HG02642 (cell line): ENCODE measurements around the gene THG1L.
A peak's percentile ranks its signal among the peaks of the same experiment; 100 is the strongest.
"Not testable (repeated sequence)": the region's sequence is repeated elsewhere in the genome, so short reads cannot be mapped to it uniquely, and the experiment has no call there.

ENCODE experiments used
- ATAC-seq: cut with Tn5 transposase; IDR thresholded peaks from one replicate; pipeline ENCODE4 v1.9.1; 2021; ENCODE audit warnings: mild to moderate bottlenecking; ENCODE audit not compliant: unreplicated experiment, poor library complexity

Gene THG1L

DNA sequence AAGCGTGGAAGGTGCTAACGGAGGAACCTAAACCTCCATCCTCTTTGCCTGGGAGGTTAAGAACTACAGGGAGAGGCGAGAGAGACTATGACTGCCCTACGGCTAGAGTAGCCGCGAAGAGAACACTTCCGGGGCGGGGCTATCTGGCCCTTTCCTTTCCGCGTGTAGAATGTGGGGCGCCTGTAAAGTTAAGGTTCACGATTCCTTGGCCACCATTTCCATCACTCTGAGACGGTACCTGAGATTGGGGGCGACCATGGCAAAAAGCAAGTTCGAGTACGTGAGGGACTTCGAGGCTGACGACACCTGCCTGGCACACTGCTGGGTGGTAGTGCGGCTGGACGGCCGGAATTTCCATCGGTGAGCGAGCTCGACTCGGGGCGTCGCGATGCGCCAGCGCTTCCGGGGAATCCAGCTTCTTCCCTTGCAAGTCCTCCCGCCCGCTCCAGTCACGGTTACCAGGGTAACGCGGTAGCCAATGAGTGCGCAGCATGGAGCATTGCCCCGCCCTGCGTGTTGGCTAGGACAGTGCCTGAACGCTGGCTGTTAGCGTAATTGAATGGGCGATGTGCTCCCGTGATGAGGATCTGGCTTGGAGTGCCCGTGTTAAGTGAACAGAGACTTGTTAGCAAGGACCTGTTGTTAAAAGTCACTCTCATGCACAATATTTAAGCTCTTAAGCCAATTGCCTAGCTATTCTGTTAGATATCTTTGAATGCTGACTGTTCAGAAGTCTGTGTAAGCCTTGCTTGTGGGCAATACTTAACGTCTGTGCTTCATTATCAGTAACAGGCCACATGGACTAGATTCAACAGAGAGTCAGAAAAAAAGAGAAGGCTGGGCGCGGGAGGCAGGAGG lies at the start of gene THG1L:
Gene THG1L, plus strand, starts transcription at position 149 of the 858 bp plus-strand sequence. Its CDS starts 21 bp downstream, at position 170.
- ATAC-seq, result peak; percentile 97

GRCh38 chr5:157682257-157682656 lies 49.0 kb upstream of the THG1L start:
- ATAC-seq, result no peak

DNA sequence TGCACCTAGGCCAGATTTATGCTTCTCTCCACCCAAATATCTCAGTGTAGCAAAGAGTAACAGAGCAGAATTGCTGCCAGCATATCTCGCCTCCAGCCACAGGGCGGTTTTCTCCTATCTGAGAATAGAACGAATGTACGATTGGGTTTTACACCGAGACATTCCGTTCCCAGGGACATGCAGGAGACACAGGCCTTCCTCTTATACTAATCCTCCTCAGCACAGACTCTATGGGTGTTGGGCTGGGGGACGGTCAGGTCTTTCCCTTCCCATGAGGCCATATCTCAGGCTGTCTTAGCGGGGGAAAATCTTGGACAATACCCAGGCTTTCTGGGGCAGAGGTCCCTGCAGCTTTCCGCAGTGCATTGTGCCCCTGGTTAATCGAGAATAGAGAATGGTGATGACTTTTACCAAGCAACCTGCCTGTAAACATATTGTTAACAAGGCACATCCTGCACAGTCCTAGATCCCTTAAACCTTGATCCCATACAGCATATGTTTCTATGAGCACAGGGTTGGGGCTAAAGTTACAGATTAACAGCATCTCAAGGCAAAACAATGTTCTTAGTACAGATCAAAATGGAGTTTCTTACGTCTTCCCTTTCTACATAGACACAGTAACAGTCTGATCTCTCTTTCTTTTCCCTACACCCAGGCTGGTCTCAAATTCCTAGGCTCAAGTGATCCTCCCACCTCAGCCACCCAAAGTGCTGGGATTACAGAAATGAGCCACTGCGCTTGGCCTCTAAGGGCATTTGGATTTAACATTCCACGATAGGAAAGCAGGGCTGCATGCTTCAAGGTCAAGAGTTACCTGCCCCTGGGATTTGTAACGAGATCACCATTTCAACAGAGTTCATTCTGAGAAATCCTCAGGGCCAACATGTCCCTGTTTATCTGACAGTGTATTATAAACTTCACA lies 44.7 kb upstream of the THG1L start:
- not testable (repeated sequence) for ATAC-seq

DNA sequence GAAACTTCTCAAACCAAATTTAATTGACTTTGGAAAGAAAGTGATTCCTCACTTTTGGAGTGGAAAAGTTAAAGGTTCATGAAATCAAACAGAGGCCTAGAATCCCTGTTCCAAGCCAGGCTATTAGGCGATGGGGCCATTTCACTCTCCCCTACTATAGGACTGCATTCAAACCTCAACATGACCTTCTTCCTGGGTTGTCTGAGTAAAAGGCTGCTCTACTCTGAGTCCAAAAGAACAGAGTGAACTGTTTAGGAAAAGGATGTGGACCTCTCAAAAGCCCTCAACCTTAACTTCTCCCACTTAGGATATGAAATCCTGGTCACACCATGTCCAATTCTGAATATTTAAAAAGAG lies 44.0 kb upstream of the THG1L start:
- ATAC-seq, result no peak

DNA sequence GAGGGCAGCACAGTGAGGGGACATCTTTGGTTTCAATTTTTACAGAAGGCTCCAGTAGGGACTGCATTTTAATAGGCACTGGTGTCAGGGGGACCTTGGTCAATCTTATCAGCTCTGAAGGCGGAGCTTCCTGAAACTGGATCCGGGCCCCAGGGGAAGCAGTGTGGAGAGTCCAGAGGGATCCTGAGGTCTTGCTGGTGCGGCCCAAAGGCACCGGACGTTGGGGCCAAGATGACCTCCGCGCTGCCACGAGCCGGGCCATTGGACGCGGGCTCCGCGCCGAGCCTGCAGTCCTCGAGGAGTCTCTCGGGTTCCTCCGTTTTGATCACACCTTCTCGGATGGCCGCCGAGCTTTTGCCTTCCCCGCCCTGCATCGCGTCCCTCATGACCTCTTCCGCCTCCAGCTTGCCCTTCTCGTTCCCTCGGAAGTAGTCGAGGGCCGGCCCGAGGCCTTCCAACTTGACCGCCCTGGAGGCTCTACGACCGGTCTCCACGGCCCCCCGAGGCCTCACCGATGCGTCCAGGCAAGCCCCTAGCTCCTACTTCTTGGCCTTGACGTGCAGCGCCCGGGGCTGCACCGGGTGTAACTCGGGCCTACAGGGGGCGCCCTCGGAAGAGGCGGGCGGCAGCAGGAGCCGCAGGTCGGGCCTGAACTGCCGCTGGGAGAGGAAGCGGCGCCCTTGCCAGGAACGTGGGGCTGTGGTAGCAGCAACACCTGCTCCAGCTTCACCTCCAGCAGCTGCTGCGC lies 41.1 kb upstream of the THG1L start:
- no peak for ATAC-seq

DNA sequence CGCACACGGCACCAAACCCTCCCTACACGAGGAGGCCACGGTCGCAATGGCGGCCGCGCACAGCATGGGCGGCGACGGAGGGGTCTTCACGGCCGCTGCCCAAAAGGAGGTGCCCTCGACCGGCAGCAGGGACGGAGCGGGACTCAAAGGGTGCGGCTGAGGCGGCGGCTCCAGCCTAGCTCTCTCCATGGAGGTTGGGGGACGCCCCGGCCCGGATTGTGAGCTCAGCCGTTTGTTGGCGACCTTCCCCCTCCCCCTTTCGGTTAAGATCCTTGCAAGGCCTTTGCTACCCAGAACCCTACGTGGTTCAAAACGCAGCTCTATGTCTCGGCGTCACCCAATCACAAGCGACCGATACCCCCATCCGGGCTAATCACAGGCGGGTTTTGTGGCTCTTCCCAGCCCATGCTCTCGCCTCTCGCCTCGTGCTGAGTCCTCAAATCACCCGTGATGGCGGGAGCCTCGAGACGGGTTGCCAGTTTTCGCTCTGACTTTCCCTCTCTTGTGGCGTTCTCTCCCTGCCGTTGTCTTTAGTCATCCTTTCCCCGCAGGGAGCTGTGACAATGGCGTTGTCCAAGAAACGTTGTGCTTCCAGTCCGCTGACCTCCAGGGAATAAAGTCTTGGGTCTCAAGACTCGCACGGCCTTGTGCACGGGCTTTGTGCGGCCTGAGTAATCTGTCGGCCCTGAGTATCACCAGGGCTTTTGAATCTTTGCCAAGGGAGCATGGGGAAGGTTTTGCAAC lies 40.4 kb upstream of the THG1L start:
- ATAC-seq, result no peak

- not testable (repeated sequence) for ATAC-seq
These were observed 37.4 kb upstream of the THG1L start for GRCh38 chr5:157693816-157694215.

DNA sequence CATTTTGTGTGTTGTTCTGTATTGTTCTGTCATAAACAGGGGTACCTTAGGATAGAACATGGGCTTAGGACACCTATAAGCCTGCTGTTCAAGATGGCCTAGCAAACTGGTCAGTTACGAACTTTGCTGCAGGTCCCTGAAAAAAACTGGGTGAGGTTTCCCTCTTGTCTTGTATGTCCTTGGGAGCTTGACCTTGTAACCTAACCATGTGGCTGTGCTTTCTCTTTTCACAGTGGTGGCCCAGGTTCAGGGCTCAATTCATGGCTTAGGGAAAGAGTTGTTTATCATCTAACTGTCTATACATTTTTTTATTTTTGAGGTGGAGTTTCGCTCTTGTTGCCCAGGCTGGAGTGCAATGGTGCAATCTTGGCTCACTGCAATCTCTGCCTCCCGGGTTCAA lies 35.1 kb upstream of the THG1L start:
- ATAC-seq, result not testable (repeated sequence)

DNA sequence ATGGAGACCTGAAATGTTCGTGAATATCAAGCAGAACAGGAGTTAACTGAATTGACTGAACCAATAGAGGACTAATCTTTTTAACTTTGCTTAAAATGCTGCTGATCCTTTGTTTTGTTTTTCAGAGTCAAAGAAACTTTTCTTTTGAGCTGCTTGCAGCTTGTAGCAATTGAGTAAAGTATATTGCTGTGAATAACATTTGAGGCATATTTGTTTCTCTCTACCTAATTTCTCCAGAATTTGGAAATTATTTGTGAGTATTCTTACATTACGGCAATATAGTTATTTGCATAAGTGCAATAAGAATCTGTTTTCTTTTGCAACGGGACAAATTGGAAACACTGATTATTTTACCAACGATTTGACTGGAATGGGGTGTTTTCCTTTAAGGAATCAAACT lies 32.5 kb upstream of the THG1L start:
- ATAC-seq, result not testable (repeated sequence)

DNA sequence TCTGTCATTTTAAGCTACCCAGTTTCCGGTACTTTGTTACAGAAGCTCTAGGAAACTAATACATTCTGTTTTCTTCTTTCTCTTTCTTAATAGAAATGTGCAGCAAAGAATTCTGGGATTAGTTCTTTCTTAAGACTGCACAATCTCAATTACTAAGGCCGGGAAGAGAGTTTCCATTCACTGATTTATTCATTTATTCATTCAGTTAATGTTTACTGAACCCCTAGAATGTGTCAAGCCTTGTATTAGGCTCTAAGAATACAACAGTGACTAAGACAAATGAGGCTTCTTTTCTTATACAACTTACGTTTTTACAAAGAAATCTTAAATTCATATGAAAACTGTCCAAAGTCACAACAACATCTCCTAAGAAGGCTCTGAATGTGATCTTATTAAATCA lies 27.5 kb upstream of the THG1L start:
- ATAC-seq, result no peak

GRCh38 chr5:157708866-157709265 lies 22.4 kb upstream of the THG1L start:
- no peak for ATAC-seq

DNA sequence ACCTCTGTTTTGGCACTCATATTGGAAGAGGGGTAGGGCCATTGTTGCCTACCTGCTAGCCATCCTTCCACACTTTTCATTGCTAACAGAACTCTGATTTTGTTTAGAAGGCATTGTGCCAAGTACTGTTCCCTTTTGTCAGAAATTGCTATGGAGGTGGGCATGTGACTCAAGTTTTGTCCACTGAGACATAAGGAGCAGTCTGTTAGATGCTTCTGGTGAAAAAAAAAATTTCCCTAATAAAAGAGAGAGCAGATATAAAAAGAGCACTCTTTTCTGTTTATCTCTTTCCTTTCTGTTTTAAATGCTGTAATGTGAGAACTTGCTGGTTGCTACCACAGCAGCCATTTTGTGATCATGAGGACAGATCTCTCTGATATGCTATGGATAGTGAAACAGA lies 21.9 kb upstream of the THG1L start:
- ATAC-seq, result no peak

DNA sequence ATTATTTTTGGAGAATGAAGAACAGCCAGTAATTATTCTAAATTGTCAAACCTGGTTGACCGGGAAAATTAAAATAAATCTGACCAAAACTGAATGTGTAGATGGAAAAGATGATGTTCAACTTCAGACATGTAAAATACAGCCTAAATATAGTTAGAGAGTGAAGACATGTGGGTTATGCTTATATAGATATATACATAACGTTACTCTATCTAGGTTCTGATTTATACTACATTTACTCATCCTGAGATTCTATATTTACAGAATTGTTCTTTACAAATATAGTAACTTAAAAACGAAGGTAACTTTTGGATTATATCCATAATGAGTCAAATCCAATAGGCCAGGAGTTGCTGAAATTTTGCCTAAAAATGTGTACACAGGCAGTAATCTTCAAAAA lies 20.8 kb upstream of the THG1L start:
- no peak for ATAC-seq

GRCh38 chr5:157710882-157711281 lies 20.3 kb upstream of the THG1L start:
- no peak for ATAC-seq

- no peak for ATAC-seq
These were observed 17.2 kb upstream of the THG1L start for GRCh38 chr5:157713830-157714595.

GRCh38 chr5:157714596-157714864 lies 16.7 kb upstream of the THG1L start:
- ATAC-seq, result no peak

DNA sequence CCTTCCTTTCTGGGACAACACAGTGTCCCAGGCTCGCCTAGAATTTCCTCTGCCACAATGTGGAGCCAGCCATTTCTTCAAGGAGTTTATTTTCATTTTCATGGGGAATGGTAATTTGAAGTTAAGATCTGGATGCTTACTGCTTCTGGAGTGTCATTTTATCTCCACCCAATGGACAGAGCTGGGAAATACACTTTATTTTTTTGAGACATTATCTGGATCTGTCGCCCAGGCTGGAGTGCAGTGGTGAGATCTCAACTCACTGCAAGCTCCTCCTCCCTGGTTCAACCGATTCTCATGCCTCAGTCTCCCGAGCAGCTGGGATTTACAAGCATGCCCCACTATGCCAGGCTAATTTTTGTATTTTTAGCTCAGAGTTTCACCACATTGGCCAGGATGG lies 12.7 kb upstream of the THG1L start:
- no peak for ATAC-seq

GRCh38 chr5:157719245-157719644 lies 12.0 kb upstream of the THG1L start:
- ATAC-seq, result no peak

- ATAC-seq, result no peak
These were observed 10.1 kb upstream of the THG1L start for GRCh38 chr5:157721159-157721558.
